Measurements from ENCODE around the gene RBBP5.

Gene RBBP5

GRCh38 chr1:205064301-205064700 lies 57.5 kb downstream of the RBBP5 start:
- Histone ChIP-seq H3K9ac (ENCODE audit: low read length) (no peak overlapping the region), H3K36me3 (ENCODE audit: insufficient read depth, low read length) (no peaks in the 10 kb centered on the region), H3K27me3 (ENCODE audit: control insufficient read depth in 1 of 2, insufficient read depth in 2 of 2, low read length in 2 of 2) (no peaks in the 10 kb centered on the region), H3K4me3 (ENCODE audit: low read depth in 1 of 2, low read length in 2 of 2) (no peak overlapping the region), H3K4me1 (ENCODE audit: insufficient read depth, low read length) (peaks cover 7% of the 10 kb centered on the region), H3K9me3 (ENCODE audit: low read length) (no peaks in the 10 kb centered on the region), H3K27ac (ENCODE audit: low read depth, low read length) (no peak overlapping the region)

GRCh38 chr1:205062895-205063294 lies 58.9 kb downstream of the RBBP5 start:
- Histone ChIP-seq H3K27me3 (ENCODE audit: control insufficient read depth in 1 of 2, insufficient read depth in 2 of 2, low read length in 2 of 2) (no peaks in the 10 kb centered on the region), H3K4me1 (ENCODE audit: insufficient read depth, low read length) (no peaks in the 10 kb centered on the region), H3K36me3 (ENCODE audit: insufficient read depth, low read length) (no peaks in the 10 kb centered on the region), H3K4me3 (ENCODE audit: low read depth in 1 of 2, low read length in 2 of 2) (no peak overlapping the region), H3K27ac (ENCODE audit: low read depth, low read length) (no peak overlapping the region), H3K9me3 (ENCODE audit: low read length) (no peaks in the 10 kb centered on the region), H3K9ac (ENCODE audit: low read length) (no peak overlapping the region)

- H3K27ac ChIP-seq (ENCODE audit: low read depth, low read length), result no peak overlapping the region
- H3K9ac ChIP-seq (ENCODE audit: low read length), result no peak overlapping the region
- no peaks in the 10 kb centered on the region for H3K27me3 ChIP-seq (ENCODE audit: control insufficient read depth in 1 of 2, insufficient read depth in 2 of 2, low read length in 2 of 2)
- H3K9me3 ChIP-seq (ENCODE audit: low read length), result no peaks in the 10 kb centered on the region
- no peaks in the 10 kb centered on the region for H3K36me3 ChIP-seq (ENCODE audit: insufficient read depth, low read length)
- no peaks in the 10 kb centered on the region for H3K4me1 ChIP-seq (ENCODE audit: insufficient read depth, low read length)
- no peak overlapping the region for H3K4me3 ChIP-seq (ENCODE audit: low read depth in 1 of 2, low read length in 2 of 2)
These were observed 59.5 kb downstream of the RBBP5 start for GRCh38 chr1:205062319-205062718.

- Histone ChIP-seq H3K27ac (ENCODE audit: low read depth, low read length) (no peak overlapping the region), H3K9me3 (ENCODE audit: low read length) (no peaks in the 10 kb centered on the region), H3K27me3 (ENCODE audit: control insufficient read depth in 1 of 2, insufficient read depth in 2 of 2, low read length in 2 of 2) (no peaks in the 10 kb centered on the region), H3K4me1 (ENCODE audit: insufficient read depth, low read length) (no peaks in the 10 kb centered on the region), H3K9ac (ENCODE audit: low read length) (no peak overlapping the region), H3K36me3 (ENCODE audit: insufficient read depth, low read length) (no peaks in the 10 kb centered on the region), H3K4me3 (ENCODE audit: low read depth in 1 of 2, low read length in 2 of 2) (no peak overlapping the region)
These were observed 60.1 kb downstream of the RBBP5 start for GRCh38 chr1:205061665-205062069.

- Histone ChIP-seq H3K4me1 (ENCODE audit: insufficient read depth, low read length) (no peaks in the 10 kb centered on the region), H3K9me3 (ENCODE audit: low read length) (no peaks in the 10 kb centered on the region), H3K36me3 (ENCODE audit: insufficient read depth, low read length) (no peaks in the 10 kb centered on the region), H3K27me3 (ENCODE audit: control insufficient read depth in 1 of 2, insufficient read depth in 2 of 2, low read length in 2 of 2) (no peaks in the 10 kb centered on the region), H3K27ac (ENCODE audit: low read depth, low read length) (no peak overlapping the region), H3K9ac (ENCODE audit: low read length) (no peak overlapping the region), H3K4me3 (ENCODE audit: low read depth in 1 of 2, low read length in 2 of 2) (no peak overlapping the region)
These were observed 60.6 kb downstream of the RBBP5 start for GRCh38 chr1:205061227-205061626.

GRCh38 chr1:205060746-205061145 lies 61.0 kb downstream of the RBBP5 start:
- H3K9ac ChIP-seq (ENCODE audit: low read length), result no peak overlapping the region
- H3K4me3 ChIP-seq (ENCODE audit: low read depth in 1 of 2, low read length in 2 of 2), result no peak overlapping the region
- H3K27me3 ChIP-seq (ENCODE audit: control insufficient read depth in 1 of 2, insufficient read depth in 2 of 2, low read length in 2 of 2), result no peaks in the 10 kb centered on the region
- H3K4me1 ChIP-seq (ENCODE audit: insufficient read depth, low read length), result no peaks in the 10 kb centered on the region
- no peak overlapping the region for H3K27ac ChIP-seq (ENCODE audit: low read depth, low read length)
- no peaks in the 10 kb centered on the region for H3K36me3 ChIP-seq (ENCODE audit: insufficient read depth, low read length)
- H3K9me3 ChIP-seq (ENCODE audit: low read length), result no peaks in the 10 kb centered on the region

GRCh38 chr1:205059660-205060059 lies 62.1 kb downstream of the RBBP5 start:
- H3K4me3 ChIP-seq (ENCODE audit: low read depth in 1 of 2, low read length in 2 of 2), result no peak overlapping the region
- H3K4me1 ChIP-seq (ENCODE audit: insufficient read depth, low read length), result no peaks in the 10 kb centered on the region
- no peaks in the 10 kb centered on the region for H3K27me3 ChIP-seq (ENCODE audit: control insufficient read depth in 1 of 2, insufficient read depth in 2 of 2, low read length in 2 of 2)
- no peaks in the 10 kb centered on the region for H3K9me3 ChIP-seq (ENCODE audit: low read length)
- no peak overlapping the region for H3K9ac ChIP-seq (ENCODE audit: low read length)
- no peak overlapping the region for H3K27ac ChIP-seq (ENCODE audit: low read depth, low read length)
- no peaks in the 10 kb centered on the region for H3K36me3 ChIP-seq (ENCODE audit: insufficient read depth, low read length)

GRCh38 chr1:205058853-205059252 lies 62.9 kb downstream of the RBBP5 start:
- Histone ChIP-seq H3K9me3 (ENCODE audit: low read length) (no peaks in the 10 kb centered on the region), H3K27me3 (ENCODE audit: control insufficient read depth in 1 of 2, insufficient read depth in 2 of 2, low read length in 2 of 2) (peaks cover 0 to 3% of the 10 kb centered on the region in 2 donors), H3K4me3 (ENCODE audit: low read depth in 1 of 2, low read length in 2 of 2) (no peak overlapping the region), H3K36me3 (ENCODE audit: insufficient read depth, low read length) (no peaks in the 10 kb centered on the region), H3K9ac (ENCODE audit: low read length) (no peak overlapping the region), H3K4me1 (ENCODE audit: insufficient read depth, low read length) (no peaks in the 10 kb centered on the region), H3K27ac (ENCODE audit: low read depth, low read length) (no peak overlapping the region)

- H3K9me3 ChIP-seq (ENCODE audit: low read length), result no peaks in the 10 kb centered on the region
- H3K27me3 ChIP-seq (ENCODE audit: control insufficient read depth in 1 of 2, insufficient read depth in 2 of 2, low read length in 2 of 2), result peaks cover 0 to 5% of the 10 kb centered on the region in 2 donors
- H3K4me1 ChIP-seq (ENCODE audit: insufficient read depth, low read length), result no peaks in the 10 kb centered on the region
- no peaks in the 10 kb centered on the region for H3K36me3 ChIP-seq (ENCODE audit: insufficient read depth, low read length)
- H3K4me3 ChIP-seq (ENCODE audit: low read depth in 1 of 2, low read length in 2 of 2), result no peak overlapping the region
- no peak overlapping the region for H3K9ac ChIP-seq (ENCODE audit: low read length)
- H3K27ac ChIP-seq (ENCODE audit: low read depth, low read length), result no peak overlapping the region
These were observed 63.8 kb downstream of the RBBP5 start for GRCh38 chr1:205057808-205058575.

- Histone ChIP-seq H3K27me3 (ENCODE audit: control insufficient read depth in 1 of 2, insufficient read depth in 2 of 2, low read length in 2 of 2) (peaks cover 0 to 5% of the 10 kb centered on the region in 2 donors), H3K27ac (ENCODE audit: low read depth, low read length) (no peak overlapping the region)
These were observed 64.7 kb downstream of the RBBP5 start for GRCh38 chr1:205056956-205057568.

GRCh38 chr1:205056188-205056611 lies 65.6 kb downstream of the RBBP5 start:
- H3K9ac ChIP-seq (ENCODE audit: low read length), result no peak overlapping the region
- H3K9me3 ChIP-seq (ENCODE audit: low read length), result no peaks in the 10 kb centered on the region
- peaks cover 0 to 5% of the 10 kb centered on the region in 2 donors for H3K27me3 ChIP-seq (ENCODE audit: control insufficient read depth in 1 of 2, insufficient read depth in 2 of 2, low read length in 2 of 2)
- no peaks in the 10 kb centered on the region for H3K36me3 ChIP-seq (ENCODE audit: insufficient read depth, low read length)
- no peak overlapping the region for H3K4me3 ChIP-seq (ENCODE audit: low read depth in 1 of 2, low read length in 2 of 2)
- H3K4me1 ChIP-seq (ENCODE audit: insufficient read depth, low read length), result no peaks in the 10 kb centered on the region
- no peak overlapping the region for H3K27ac ChIP-seq (ENCODE audit: low read depth, low read length)

More at GRCh38 chr1:205056956-205057568, 64.7 kb downstream of the RBBP5 start:
- Histone ChIP-seq H3K36me3 (ENCODE audit: insufficient read depth, low read length) (no peaks in the 10 kb centered on the region), H3K4me1 (ENCODE audit: insufficient read depth, low read length) (no peaks in the 10 kb centered on the region), H3K9me3 (ENCODE audit: low read length) (no peaks in the 10 kb centered on the region), H3K4me3 (ENCODE audit: low read depth in 1 of 2, low read length in 2 of 2) (no peak overlapping the region), H3K9ac (ENCODE audit: low read length) (no peak overlapping the region)

GRCh38 chr1:205054013-205054412 lies 67.8 kb downstream of the RBBP5 start:
- Histone ChIP-seq H3K36me3 (ENCODE audit: insufficient read depth, low read length) (no peaks in the 10 kb centered on the region), H3K9ac (ENCODE audit: low read length) (no peak overlapping the region), H3K4me1 (ENCODE audit: insufficient read depth, low read length) (no peaks in the 10 kb centered on the region), H3K4me3 (ENCODE audit: low read depth in 1 of 2, low read length in 2 of 2) (no peak overlapping the region), H3K9me3 (ENCODE audit: low read length) (no peaks in the 10 kb centered on the region), H3K27ac (ENCODE audit: low read depth, low read length) (no peak overlapping the region), H3K27me3 (ENCODE audit: control insufficient read depth in 1 of 2, insufficient read depth in 2 of 2, low read length in 2 of 2) (peaks cover 0 to 5% of the 10 kb centered on the region in 2 donors)

Data from muscle layer of colon (tissue), 2 donors.